ENCODE results near the gene NTSR2.

NTSR2 gene, protein sequence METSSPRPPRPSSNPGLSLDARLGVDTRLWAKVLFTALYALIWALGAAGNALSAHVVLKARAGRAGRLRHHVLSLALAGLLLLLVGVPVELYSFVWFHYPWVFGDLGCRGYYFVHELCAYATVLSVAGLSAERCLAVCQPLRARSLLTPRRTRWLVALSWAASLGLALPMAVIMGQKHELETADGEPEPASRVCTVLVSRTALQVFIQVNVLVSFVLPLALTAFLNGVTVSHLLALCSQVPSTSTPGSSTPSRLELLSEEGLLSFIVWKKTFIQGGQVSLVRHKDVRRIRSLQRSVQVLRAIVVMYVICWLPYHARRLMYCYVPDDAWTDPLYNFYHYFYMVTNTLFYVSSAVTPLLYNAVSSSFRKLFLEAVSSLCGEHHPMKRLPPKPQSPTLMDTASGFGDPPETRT

DNA sequence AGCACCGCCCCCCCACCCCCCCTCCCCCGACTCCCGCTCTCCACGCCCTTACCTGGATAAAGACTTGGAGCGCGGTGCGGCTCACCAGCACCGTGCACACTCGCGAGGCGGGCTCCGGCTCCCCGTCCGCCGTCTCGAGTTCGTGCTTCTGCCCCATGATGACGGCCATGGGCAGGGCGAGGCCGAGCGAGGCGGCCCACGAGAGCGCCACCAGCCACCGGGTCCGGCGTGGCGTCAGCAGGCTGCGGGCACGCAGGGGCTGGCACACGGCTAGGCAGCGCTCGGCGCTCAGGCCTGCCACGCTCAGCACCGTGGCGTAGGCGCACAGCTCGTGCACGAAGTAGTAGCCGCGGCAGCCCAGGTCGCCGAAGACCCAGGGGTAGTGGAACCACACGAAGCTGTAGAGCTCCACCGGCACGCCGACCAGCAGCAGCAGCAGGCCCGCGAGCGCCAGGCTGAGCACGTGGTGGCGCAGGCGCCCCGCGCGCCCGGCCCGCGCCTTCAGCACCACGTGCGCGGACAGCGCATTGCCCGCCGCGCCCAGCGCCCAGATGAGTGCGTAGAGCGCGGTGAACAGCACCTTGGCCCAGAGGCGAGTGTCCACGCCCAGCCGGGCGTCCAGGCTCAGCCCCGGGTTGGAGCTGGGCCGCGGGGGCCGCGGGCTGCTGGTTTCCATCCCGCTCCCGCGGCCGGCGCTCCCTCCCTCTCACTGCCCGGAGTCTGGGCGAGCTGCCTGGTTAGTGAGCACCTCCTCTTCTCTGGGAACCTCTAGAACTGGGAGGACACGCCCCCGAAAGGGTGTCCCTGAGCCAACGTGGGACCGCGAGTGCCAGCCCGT, at the start of gene NTSR2:
Gene NTSR2, minus strand, starts transcription at position 742 of the 838 bp plus-strand sequence. Its CDS starts 66 bp downstream, at position 676.
- no peaks in the 10 kb centered on the region for H3K4me1 ChIP-seq (ENCODE audit: low read length)
- TF ChIP-seq, protein P1, sequence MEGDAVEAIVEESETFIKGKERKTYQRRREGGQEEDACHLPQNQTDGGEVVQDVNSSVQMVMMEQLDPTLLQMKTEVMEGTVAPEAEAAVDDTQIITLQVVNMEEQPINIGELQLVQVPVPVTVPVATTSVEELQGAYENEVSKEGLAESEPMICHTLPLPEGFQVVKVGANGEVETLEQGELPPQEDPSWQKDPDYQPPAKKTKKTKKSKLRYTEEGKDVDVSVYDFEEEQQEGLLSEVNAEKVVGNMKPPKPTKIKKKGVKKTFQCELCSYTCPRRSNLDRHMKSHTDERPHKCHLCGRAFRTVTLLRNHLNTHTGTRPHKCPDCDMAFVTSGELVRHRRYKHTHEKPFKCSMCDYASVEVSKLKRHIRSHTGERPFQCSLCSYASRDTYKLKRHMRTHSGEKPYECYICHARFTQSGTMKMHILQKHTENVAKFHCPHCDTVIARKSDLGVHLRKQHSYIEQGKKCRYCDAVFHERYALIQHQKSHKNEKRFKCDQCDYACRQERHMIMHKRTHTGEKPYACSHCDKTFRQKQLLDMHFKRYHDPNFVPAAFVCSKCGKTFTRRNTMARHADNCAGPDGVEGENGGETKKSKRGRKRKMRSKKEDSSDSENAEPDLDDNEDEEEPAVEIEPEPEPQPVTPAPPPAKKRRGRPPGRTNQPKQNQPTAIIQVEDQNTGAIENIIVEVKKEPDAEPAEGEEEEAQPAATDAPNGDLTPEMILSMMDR (IDR thresholded peaks at IDR 0.05; ENCODE audit: low read length), result no peak
- TF ChIP-seq EZH2 (optimal IDR thresholded peaks at IDR 0.05; ENCODE audit: low read depth, low read length) (no peak), EZH2phosphoT487 (IDR thresholded peaks at IDR 0.05; ENCODE audit: low read length) (no peak)
- no peaks in the 10 kb centered on the region for H3F3A ChIP-seq (ENCODE audit: insufficient read depth, low read length)
- no peak within 1 kb of the TSS for H3K27ac ChIP-seq (ENCODE audit: low read length)
- no peak within 1 kb of the TSS for H3K4me2 ChIP-seq (ENCODE audit: low read depth, low read length)
- H3K9ac ChIP-seq (ENCODE audit: low read length), result no peak within 1 kb of the TSS
- H3K27me3 ChIP-seq (replicated peaks; ENCODE audit: insufficient read depth, low read length), result no peaks in the 10 kb centered on the region
- H2AFZ ChIP-seq (ENCODE audit: low read length), result no peak within 1 kb of the TSS
- H3K4me3 ChIP-seq (ENCODE audit: low read length), result no peak within 1 kb of the TSS
- H4K20me1 ChIP-seq (ENCODE audit: insufficient read depth, low read length), result no peaks in the 10 kb centered on the region
- H3K9me2 ChIP-seq (replicated peaks; ENCODE audit: insufficient read depth, low read length), result no peaks in the 10 kb centered on the region
- no peaks in the 10 kb centered on the region for H3K9me3 ChIP-seq (replicated peaks; ENCODE audit: insufficient read depth, low read length)
- no peaks in the 10 kb centered on the region for H3K36me3 ChIP-seq (replicated peaks; ENCODE audit: insufficient read depth, low read length)
- no peaks in the 10 kb centered on the region for H3K79me2 ChIP-seq (ENCODE audit: low read length)
- no peak for DNase-seq

DNA sequence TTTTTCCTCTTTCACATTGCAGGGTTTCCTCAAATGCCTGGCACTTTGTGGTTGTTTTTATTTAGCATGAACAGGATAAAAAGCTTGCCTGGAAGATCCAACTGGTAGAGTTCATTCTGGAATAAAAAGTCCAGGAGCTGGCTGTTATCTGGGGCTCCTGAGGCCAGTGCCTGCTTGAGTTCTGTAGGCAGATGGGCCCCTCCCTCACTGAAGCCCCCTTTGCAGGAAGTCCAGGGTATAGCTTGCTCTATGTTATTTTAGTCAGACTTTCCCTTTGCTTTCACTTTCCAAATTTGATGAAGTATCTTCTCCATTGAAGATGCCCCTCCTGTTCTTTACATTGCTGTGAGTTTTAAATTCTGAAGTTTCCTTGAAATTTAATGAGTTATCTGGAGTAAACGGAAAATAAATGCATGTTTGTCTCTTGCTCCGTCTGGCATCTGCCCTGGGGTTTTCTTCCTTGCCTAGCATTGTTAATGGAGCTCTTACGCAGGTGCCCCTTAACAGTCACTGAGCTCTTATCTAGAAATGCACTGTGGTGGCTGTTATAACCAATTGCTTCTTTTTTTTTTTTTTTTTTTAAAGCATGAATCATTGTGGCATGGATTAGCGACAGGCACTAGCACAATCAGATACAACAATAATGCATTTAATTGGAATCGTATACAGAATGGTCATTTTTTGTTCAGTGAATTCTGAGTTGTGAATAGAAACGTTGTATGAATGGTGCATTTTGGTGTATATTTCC, 49.4 kb upstream of the NTSR2 start:
- Histone ChIP-seq H3K9me2 (replicated peaks; ENCODE audit: insufficient read depth, low read length) (no peaks in the 10 kb centered on the region), H2AFZ (ENCODE audit: low read length) (no peak overlapping the region), H3K79me2 (ENCODE audit: low read length) (no peaks in the 10 kb centered on the region), H3K4me1 (ENCODE audit: low read length) (no peaks in the 10 kb centered on the region; the same call in 1 of the 2 replicates), H3K9me3 (replicated peaks; ENCODE audit: insufficient read depth, low read length) (no peaks in the 10 kb centered on the region), H3K27ac (ENCODE audit: low read length) (no peak overlapping the region), H3K36me3 (replicated peaks; ENCODE audit: insufficient read depth, low read length) (no peaks in the 10 kb centered on the region), H3K4me3 (ENCODE audit: low read length) (no peak overlapping the region), H3F3A (ENCODE audit: insufficient read depth, low read length) (no peaks in the 10 kb centered on the region), H3K27me3 (replicated peaks; ENCODE audit: insufficient read depth, low read length) (no peaks in the 10 kb centered on the region), H3K4me2 (ENCODE audit: low read depth, low read length) (no peak overlapping the region), H3K9ac (ENCODE audit: low read length) (no peak overlapping the region), H4K20me1 (ENCODE audit: insufficient read depth, low read length) (no peaks in the 10 kb centered on the region)
- DNase-seq, result no peak
- TF ChIP-seq EZH2phosphoT487 (IDR thresholded peaks at IDR 0.05; ENCODE audit: low read length) (no peak), EZH2 (optimal IDR thresholded peaks at IDR 0.05; ENCODE audit: low read depth, low read length) (no peak)
- TF ChIP-seq, protein P1 (IDR thresholded peaks at IDR 0.05; ENCODE audit: low read length), result no peak

DNA sequence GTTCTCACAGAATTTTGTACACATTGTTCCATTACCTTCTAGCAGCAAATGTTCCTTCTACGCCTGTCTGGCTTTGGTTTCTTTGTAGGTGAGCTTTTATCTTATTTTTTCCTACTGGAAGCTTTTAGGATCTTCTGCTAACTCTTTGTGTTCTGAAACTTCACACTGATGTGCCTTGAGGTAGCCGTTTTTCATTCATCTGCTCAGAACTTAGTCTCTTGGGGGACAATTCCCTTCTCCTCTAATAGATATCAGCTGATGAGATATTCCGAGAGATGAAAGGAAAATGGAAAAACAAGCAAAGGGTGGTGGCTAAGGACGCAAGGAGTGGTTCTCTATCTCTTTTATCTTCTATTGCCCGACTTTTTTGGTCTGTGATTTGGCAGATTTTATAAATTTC, 48.6 kb upstream of the NTSR2 start:
- DNase-seq, result no peak
- H3K79me2 ChIP-seq (ENCODE audit: low read length), result no peaks in the 10 kb centered on the region
- H3K27me3 ChIP-seq (replicated peaks; ENCODE audit: insufficient read depth, low read length), result no peaks in the 10 kb centered on the region
- H3K9me2 ChIP-seq (replicated peaks; ENCODE audit: insufficient read depth, low read length), result no peaks in the 10 kb centered on the region
- no peaks in the 10 kb centered on the region for H3K9me3 ChIP-seq (replicated peaks; ENCODE audit: insufficient read depth, low read length)
- H4K20me1 ChIP-seq (ENCODE audit: insufficient read depth, low read length), result no peaks in the 10 kb centered on the region
- H3K9ac ChIP-seq (ENCODE audit: low read length), result no peak overlapping the region
- H3K27ac ChIP-seq (ENCODE audit: low read length), result no peak overlapping the region
- no peak overlapping the region for H3K4me3 ChIP-seq (ENCODE audit: low read length)
- no peaks in the 10 kb centered on the region for H3F3A ChIP-seq (ENCODE audit: insufficient read depth, low read length)
- no peaks in the 10 kb centered on the region; the same call in 1 of the 2 replicates for H3K4me1 ChIP-seq (ENCODE audit: low read length)
- H2AFZ ChIP-seq (ENCODE audit: low read length), result no peak overlapping the region
- no peaks in the 10 kb centered on the region for H3K36me3 ChIP-seq (replicated peaks; ENCODE audit: insufficient read depth, low read length)
- H3K4me2 ChIP-seq (ENCODE audit: low read depth, low read length), result no peak overlapping the region
- no peak for TF ChIP-seq EZH2 (optimal IDR thresholded peaks at IDR 0.05; ENCODE audit: low read depth, low read length)
- TF ChIP-seq, protein P1 (IDR thresholded peaks at IDR 0.05; ENCODE audit: low read length), result no peak
- TF ChIP-seq EZH2phosphoT487 (IDR thresholded peaks at IDR 0.05; ENCODE audit: low read length), result no peak

Data from MM.1S (cell line).